Measurements from ENCODE around the gene FBXO24. TPM values are rescaled to one million over a fixed set of nuclear protein-coding genes. Genes with fewer than 3 reads are reported as not detected.

FBXO24 gene
- total and polyA plus RNA-seq, 10 donors: 0.54 to 1.6 (median 1.2) TPM; not detected in 1

DNA sequence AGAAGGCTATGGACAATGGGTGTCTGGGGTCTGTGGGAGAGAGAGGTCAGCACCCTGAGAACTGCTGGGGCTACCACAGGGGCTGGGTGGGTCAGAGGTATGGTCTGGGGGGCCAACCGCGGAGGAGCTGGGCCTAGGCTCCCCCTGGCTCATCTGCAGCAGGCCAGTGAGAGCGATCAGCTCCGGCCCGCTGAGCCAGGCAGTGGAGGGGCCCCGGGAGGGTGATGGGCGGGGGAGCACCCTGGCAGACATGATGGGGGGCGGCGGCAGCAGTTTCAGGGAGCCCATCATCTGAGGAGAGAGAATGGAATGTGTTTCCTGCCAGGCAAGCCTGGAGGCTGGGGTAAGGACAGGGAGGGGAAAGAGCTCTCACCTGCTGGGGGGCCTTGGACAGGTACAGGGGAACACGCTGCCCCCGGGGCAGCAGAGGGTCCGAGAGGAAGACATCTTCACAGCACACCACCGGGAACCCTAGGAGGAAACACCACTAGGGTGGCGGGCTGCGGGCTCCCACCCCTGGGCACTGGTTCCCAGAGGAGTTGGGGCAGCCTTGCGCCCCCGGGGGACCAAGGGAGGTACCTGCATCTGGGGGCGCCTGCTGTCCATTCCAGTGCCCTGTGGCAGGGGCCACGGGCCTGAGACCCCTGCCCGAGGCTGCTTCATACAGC is 13.7 kb upstream of the FBXO24 start:
- no peaks in the 10 kb centered on the region for H3K9me3 ChIP-seq
- no peak overlapping the region for H3K27ac ChIP-seq
- 84 to 95% (median 89%) methylated on average over 11 to 20 of the region's 20 CpGs for WGBS, 5 donors
- TF ChIP-seq, protein P1, sequence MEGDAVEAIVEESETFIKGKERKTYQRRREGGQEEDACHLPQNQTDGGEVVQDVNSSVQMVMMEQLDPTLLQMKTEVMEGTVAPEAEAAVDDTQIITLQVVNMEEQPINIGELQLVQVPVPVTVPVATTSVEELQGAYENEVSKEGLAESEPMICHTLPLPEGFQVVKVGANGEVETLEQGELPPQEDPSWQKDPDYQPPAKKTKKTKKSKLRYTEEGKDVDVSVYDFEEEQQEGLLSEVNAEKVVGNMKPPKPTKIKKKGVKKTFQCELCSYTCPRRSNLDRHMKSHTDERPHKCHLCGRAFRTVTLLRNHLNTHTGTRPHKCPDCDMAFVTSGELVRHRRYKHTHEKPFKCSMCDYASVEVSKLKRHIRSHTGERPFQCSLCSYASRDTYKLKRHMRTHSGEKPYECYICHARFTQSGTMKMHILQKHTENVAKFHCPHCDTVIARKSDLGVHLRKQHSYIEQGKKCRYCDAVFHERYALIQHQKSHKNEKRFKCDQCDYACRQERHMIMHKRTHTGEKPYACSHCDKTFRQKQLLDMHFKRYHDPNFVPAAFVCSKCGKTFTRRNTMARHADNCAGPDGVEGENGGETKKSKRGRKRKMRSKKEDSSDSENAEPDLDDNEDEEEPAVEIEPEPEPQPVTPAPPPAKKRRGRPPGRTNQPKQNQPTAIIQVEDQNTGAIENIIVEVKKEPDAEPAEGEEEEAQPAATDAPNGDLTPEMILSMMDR (IDR thresholded peaks at IDR 0.05 in 8 of 11, conservative IDR thresholded peaks at IDR 0.05 in 3 of 11): no peak
- TF ChIP-seq POLR2AphosphoS5 (IDR thresholded peaks at IDR 0.05): peak in 2 of 3 donors; percentile 19 to 49
- H3K4me3 ChIP-seq: no peak overlapping the region
- peaks cover 0 to 59% (median 51%) of the 10 kb centered on the region in 6 donors for H3K36me3 ChIP-seq
- H3K27me3 ChIP-seq (replicated peaks in 1 of 7): peaks cover 0 to 17% (median 0%) of the 10 kb centered on the region in 7 donors
- intact Hi-C loops (cut with DNase I; ENCODE audit: low total_unique reads): no loop called here
- H3K4me1 ChIP-seq: peaks cover 18 to 59% (median 40%) of the 10 kb centered on the region in 6 donors
- DNase-seq: peak; percentile 74

DNA sequence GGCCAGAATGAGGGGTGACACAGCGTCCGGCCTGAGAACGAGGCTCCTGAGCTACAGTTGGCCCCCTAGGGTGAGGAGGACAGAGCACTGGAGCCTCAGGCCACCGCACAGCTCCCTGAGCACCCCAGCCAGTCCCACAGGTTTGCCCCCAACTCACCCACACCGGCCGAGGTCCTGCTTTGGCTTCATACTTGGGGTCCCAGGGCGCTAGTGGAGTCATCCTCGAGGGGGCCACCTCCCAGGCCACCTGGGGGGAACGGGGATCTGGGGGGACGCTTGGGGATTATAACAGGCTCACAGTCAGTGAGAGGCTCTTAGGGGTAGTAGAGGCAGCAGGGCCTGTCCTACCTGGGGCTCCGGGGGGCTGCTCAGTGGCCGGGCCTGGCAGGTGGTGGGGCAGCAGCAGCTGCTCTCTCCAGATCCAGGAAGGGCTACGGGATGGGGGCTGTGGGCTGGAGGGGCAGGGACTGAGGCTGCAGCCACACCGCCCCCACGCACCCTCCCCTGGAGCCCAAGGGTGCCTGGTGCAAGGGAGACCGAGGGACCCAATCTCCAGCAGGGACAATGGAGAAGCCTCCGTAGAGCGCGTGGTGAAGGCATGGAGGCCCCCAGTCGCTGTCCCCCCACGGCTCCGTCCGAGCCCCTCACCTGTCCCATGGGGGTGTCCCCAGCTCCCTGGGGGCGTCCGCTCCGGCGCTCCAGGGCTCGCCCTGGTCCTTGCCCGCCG is 13.0 kb upstream of the FBXO24 start:
- TF ChIP-seq POLR2AphosphoS5 (IDR thresholded peaks at IDR 0.05): peak in 2 of 3 donors; percentile 2 to 49
- TF ChIP-seq POLR2A (IDR thresholded peaks at IDR 0.05): no peak
- Histone ChIP-seq H3K27me3 (replicated peaks in 1 of 7) (peaks cover 0 to 17% (median 0%) of the 10 kb centered on the region in 7 donors), H3K27ac (no peak overlapping the region), H3K4me1 (peaks cover 11 to 52% (median 33%) of the 10 kb centered on the region in 6 donors), H3K36me3 (peaks cover 5 to 66% (median 58%) of the 10 kb centered on the region in 6 donors), H3K9me3 (no peaks in the 10 kb centered on the region), H3K4me3 (no peak overlapping the region)
- 93 to 95% (median 94%) methylated on average over 9 to 30 of the region's 30 CpGs for WGBS, 5 donors
- intact Hi-C loops (cut with DNase I; ENCODE audit: low total_unique reads): no loop called here
- DNase-seq: peak; percentile 74

DNA sequence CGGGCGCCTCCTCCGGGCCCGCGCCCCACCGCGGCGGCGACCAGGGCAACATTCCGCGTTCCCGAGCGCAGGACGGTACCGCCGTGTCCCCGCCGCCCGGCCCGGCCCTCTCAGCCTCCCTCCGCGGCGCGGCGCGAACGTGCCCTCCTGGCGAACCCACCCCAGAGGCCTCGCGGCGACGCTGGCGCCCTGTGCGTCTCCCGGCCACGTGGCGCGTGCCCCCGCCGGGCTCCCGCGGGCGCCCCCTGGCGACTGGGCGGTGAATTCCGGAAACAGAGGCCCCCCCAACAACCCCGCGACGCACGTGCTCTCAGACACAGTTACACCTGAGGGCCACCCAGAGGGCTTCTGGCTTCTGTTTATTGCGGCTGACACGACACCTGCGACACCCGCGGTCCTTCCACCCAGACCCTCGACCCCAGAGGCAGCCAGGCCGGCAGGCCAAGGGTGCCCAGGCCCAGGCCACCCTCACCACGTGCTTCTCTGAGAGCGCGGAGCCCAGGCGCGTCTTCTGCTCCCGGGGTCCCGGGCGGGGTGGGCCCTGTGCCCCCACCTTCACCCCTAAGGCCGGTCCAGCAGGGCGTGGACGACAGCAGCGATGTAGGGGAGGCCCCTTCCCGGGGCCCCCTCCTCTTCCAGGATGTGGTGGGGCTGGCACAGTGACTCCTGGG is 12.3 kb upstream of the FBXO24 start, which contains the start of gene SAP25:
TSS of gene SAP25 (minus strand) at position 210 of the 671 bp plus-strand sequence. CDS start at position 52, 158 bp downstream.
- peak; percentile 76 for DNase-seq
- H3K27ac ChIP-seq: no peak within 1 kb of the TSS

DNA sequence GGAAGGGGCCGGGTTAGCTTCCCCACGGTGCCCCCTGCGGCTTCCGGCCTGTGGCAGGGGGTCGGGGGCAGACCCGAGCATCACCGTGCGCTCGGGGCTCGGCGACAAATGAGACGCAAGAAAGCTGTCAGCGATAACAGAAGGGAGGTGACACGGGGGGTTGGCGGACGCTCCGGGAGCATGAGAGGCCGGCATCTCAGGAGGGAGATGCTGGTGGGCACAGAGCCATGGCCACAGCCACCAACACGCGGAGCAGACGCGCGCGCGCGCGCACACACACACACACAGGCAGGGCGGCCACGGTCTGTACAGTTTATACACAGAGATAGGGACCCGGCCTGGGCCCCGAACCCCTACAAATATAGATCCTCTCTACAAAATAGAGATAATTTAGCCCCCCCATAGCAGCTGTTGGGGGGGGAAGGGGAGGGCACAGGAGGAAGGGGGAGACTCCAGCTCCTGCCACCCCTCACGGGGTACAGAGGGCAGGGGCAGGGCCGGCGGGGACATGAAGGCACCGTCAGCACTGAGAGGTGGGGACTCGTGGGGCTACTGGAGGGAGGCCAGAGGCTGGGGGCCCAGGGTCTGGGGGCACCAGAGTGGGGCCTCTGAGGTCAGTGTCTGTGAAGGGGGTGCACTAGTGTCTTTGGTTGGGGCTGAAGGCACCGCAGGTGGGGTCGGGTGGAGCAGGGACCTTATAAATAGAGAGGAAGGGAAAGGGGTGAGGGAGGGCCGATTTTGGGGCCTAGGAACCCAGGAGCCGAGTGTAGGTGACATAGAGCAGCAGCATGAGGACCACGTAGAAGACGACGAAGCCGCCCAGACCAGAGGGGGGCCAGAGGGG is 11.5 kb upstream of the FBXO24 start:
- WGBS, 5 donors: 90 to 94% (median 91%) methylated on average over 43 to 44 of the region's 44 CpGs
- DNase-seq: no peak
- Histone ChIP-seq H3K36me3 (peaks cover 5 to 80% (median 72%) of the 10 kb centered on the region in 6 donors), H3K4me1 (peaks cover 8 to 37% (median 18%) of the 10 kb centered on the region in 6 donors), H3K27me3 (replicated peaks in 1 of 7) (peaks cover 0 to 15% (median 0%) of the 10 kb centered on the region in 7 donors), H3K27ac (no peak overlapping the region), H3K9me3 (no peaks in the 10 kb centered on the region), H3K4me3 (no peak overlapping the region)
- TF ChIP-seq, protein P1 (IDR thresholded peaks at IDR 0.05 in 8 of 11, conservative IDR thresholded peaks at IDR 0.05 in 3 of 11): no peak
- TF ChIP-seq POLR2A (IDR thresholded peaks at IDR 0.05) (no peak), POLR2AphosphoS5 (IDR thresholded peaks at IDR 0.05) (peak in 2 of 3 donors; percentile 30 to 60)
- intact Hi-C loops (cut with DNase I; ENCODE audit: low total_unique reads): no loop called here

More for the DNA sequence above, 12.3 kb upstream of the FBXO24 start, which contains the start of gene SAP25:
- Histone ChIP-seq H3K4me1 (peaks cover 8 to 45% (median 26%) of the 10 kb centered on the region in 6 donors), H3K36me3 (peaks cover 5 to 73% (median 65%) of the 10 kb centered on the region in 6 donors), H3K4me3 (no peak within 1 kb of the TSS), H3K27me3 (replicated peaks in 1 of 7) (peaks cover 0 to 17% (median 0%) of the 10 kb centered on the region in 7 donors), H3K9me3 (no peaks in the 10 kb centered on the region)
- intact Hi-C loops (cut with DNase I; ENCODE audit: low total_unique reads): no loop called here
- 93 to 94% (median 94%) methylated on average over 60 to 70 of the region's 70 CpGs for WGBS, 5 donors
- TF ChIP-seq POLR2A (IDR thresholded peaks at IDR 0.05): no peak
- TF ChIP-seq POLR2AphosphoS5 (IDR thresholded peaks at IDR 0.05): peak; percentile 26 to 78 (median 43)
